Suprapubic skin (tissue), 4 donors: ENCODE results near the gene TAS1R2. TPM values are rescaled to one million over a fixed set of nuclear protein-coding genes. Genes with fewer than 3 reads are reported as not detected.
"Not testable (repeated sequence)": the region's sequence is repeated elsewhere in the genome, so short reads cannot be mapped to it uniquely, and the experiment has no call there.

Experiments
- DNase-seq, 2 donors: peaks; one replicate each; pipeline ENCODE4 v3.0.0-alpha.2; 2019; ENCODE audit warnings: low spot score in 2 of 2
- H3K27ac ChIP-seq: fragments of 200-600 bp; sonication (generic); one replicate; pipeline ENCODE4 v1.5.1; 2019
- H3K27me3 ChIP-seq: fragments of 200-600 bp; sonication (generic); one replicate; pipeline ENCODE4 v1.5.1; 2019
- H3K36me3 ChIP-seq: fragments of 200-600 bp; sonication (generic); one replicate; pipeline ENCODE4 v1.5.1; 2019
- H3K4me1 ChIP-seq: fragments of 200-600 bp; sonication (generic); one replicate; pipeline ENCODE4 v1.5.1; 2019
- H3K4me3 ChIP-seq: fragments of 200-600 bp; sonication (generic); one replicate; pipeline ENCODE4 v1.5.1; 2019; ENCODE audit warnings: mild to moderate bottlenecking
- H3K9me3 ChIP-seq: fragments of 200-600 bp; sonication (generic); one replicate; pipeline ENCODE4 v1.5.1; 2019
- CTCF ChIP-seq, 2 donors: fragments of 200-600 bp in 1 of 2; fragments of 450-650 bp in 1 of 2; sonication (generic) in 1 of 2; IDR thresholded peaks; one replicate each; pipeline ENCODE4 v1.5.1; 2016 to 2019; ENCODE audit warnings: antibody characterized with exemption in 2 of 2, mild to moderate bottlenecking in 1 of 2, moderate library complexity in 1 of 2
- EP300 ChIP-seq: sonication (generic); formaldehyde crosslinking; IDR thresholded peaks from one replicate; pipeline ENCODE4 v1.6.1; 2017; ENCODE audit warnings: antibody characterized with exemption
- POLR2A ChIP-seq, 2 donors: fragments of 450-650 bp; IDR thresholded peaks; one replicate each; pipeline ENCODE4 v1.6.1; 2017; ENCODE audit warnings: antibody characterized with exemption in 2 of 2, mild to moderate bottlenecking in 2 of 2, moderate library complexity in 2 of 2
- POLR2AphosphoS5 ChIP-seq, 3 donors: sonication (generic); formaldehyde crosslinking; IDR thresholded peaks; one replicate each; pipeline ENCODE4 v1.6.1; 2017; ENCODE audit warnings: antibody characterized with exemption in 3 of 3
- WGBS: methylation state at CpG from one replicate; pipeline ENCODE4 v1.1.5; 2018; 5-methylcytosine and 5-hydroxymethylcytosine counted together
- total RNA-seq, 4 donors: library from RNA; depleted of rRNA; stranded (reverse); fragments of >200 nt; gene quantifications; one replicate each; pipeline ENCODE4 v1.1.0, GENCODE V29; 2016

The TAS1R2 gene
- total RNA-seq, 4 donors from 2014 or later, result 0.38 to 1.3 (median 1.2) TPM; not detected in 1

- Histone ChIP-seq H3K4me1 (peaks cover 42% of the 10 kb centered on the region), H3K36me3 (no peaks in the 10 kb centered on the region), H3K9me3 (no peaks in the 10 kb centered on the region), H3K27ac (no peak overlapping the region), H3K4me3 (no peak overlapping the region), H3K27me3 (no peaks in the 10 kb centered on the region)
- no peak for DNase-seq
- TF ChIP-seq EP300, result no peak
- TF ChIP-seq CTCF (IDR thresholded peaks at IDR 0.05), result no peak
- TF ChIP-seq POLR2A (IDR thresholded peaks at IDR 0.05), result no peak
- no peak for TF ChIP-seq POLR2AphosphoS5 (IDR thresholded peaks at IDR 0.05)
- WGBS, result 93% methylated on average over 8 of the region's 8 CpGs
Measured at GRCh38 chr1:18898567-18898966, 39.1 kb upstream of the TAS1R2 start.

- Histone ChIP-seq H3K27ac (no peak overlapping the region), H3K4me1 (peaks cover 15% of the 10 kb centered on the region), H3K4me3 (no peak overlapping the region), H3K36me3 (no peaks in the 10 kb centered on the region), H3K27me3 (no peaks in the 10 kb centered on the region), H3K9me3 (no peaks in the 10 kb centered on the region)
- 60% methylated on average over 3 of the region's 6 CpGs for WGBS
- no peak for DNase-seq
- no peak for TF ChIP-seq CTCF (IDR thresholded peaks at IDR 0.05)
- TF ChIP-seq EP300, result no peak
- TF ChIP-seq POLR2A (IDR thresholded peaks at IDR 0.05), result no peak
- no peak for TF ChIP-seq POLR2AphosphoS5 (IDR thresholded peaks at IDR 0.05)
Measured at GRCh38 chr1:18895317-18895716, 35.9 kb upstream of the TAS1R2 start.

- H3K4me1 ChIP-seq, result peaks cover 9% of the 10 kb centered on the region
- no peak overlapping the region for H3K27ac ChIP-seq
- no peak overlapping the region for H3K4me3 ChIP-seq
- H3K9me3 ChIP-seq, result no peaks in the 10 kb centered on the region
- WGBS, result 73% methylated on average over 7 of the region's 7 CpGs
- no peaks in the 10 kb centered on the region for H3K27me3 ChIP-seq
- no peak for DNase-seq
- TF ChIP-seq EP300 (no peak), POLR2AphosphoS5 (IDR thresholded peaks at IDR 0.05) (no peak), CTCF (IDR thresholded peaks at IDR 0.05) (no peak), POLR2A (IDR thresholded peaks at IDR 0.05) (no peak)
- peaks cover 4% of the 10 kb centered on the region for H3K36me3 ChIP-seq
Measured at GRCh38 chr1:18893120-18893519, 33.7 kb upstream of the TAS1R2 start.

GRCh38 chr1:18891858-18892257 lies 32.4 kb upstream of the TAS1R2 start:
- 74% methylated on average over 7 of the region's 7 CpGs for WGBS
- DNase-seq, H3K4me1 ChIP-seq, H3K36me3 ChIP-seq, H3K27me3 ChIP-seq, H3K4me3 ChIP-seq, H3K27ac ChIP-seq, H3K9me3 ChIP-seq: not testable (repeated sequence)

GRCh38 chr1:18891426-18891780 lies 31.9 kb upstream of the TAS1R2 start:
- peaks cover 4% of the 10 kb centered on the region for H3K36me3 ChIP-seq
- no peaks in the 10 kb centered on the region for H3K27me3 ChIP-seq
- 91% methylated on average over 7 of the region's 7 CpGs for WGBS
- H3K9me3 ChIP-seq, result no peaks in the 10 kb centered on the region
- H3K4me1 ChIP-seq, result peaks cover 14% of the 10 kb centered on the region
- H3K4me3 ChIP-seq, result no peak overlapping the region
- H3K27ac ChIP-seq, result no peak overlapping the region
- TF ChIP-seq EP300 (no peak), POLR2A (IDR thresholded peaks at IDR 0.05) (no peak), CTCF (IDR thresholded peaks at IDR 0.05) (no peak), POLR2AphosphoS5 (IDR thresholded peaks at IDR 0.05) (no peak)
- no peak for DNase-seq

GRCh38 chr1:18890706-18891425 lies 31.4 kb upstream of the TAS1R2 start:
- WGBS, result 72% methylated on average over 5 of the region's 6 CpGs
- no peaks in the 10 kb centered on the region for H3K9me3 ChIP-seq
- no peak overlapping the region for H3K27ac ChIP-seq
- peaks cover 4% of the 10 kb centered on the region for H3K36me3 ChIP-seq
- DNase-seq, result no peak
- TF ChIP-seq POLR2AphosphoS5 (IDR thresholded peaks at IDR 0.05) (no peak), EP300 (no peak), POLR2A (IDR thresholded peaks at IDR 0.05) (no peak), CTCF (IDR thresholded peaks at IDR 0.05) (no peak)
- H3K27me3 ChIP-seq, result no peaks in the 10 kb centered on the region
- H3K4me3 ChIP-seq, result no peak overlapping the region
- peaks cover 18% of the 10 kb centered on the region for H3K4me1 ChIP-seq
